Activated CD4-positive, alpha-beta T cell treated with anti-CD3 and anti-CD28 coated beads for 36 hours (primary cell): ENCODE measurements around the gene OR6F1. TPM values are rescaled to one million over a fixed set of nuclear protein-coding genes. Genes with fewer than 3 reads are reported as not detected.
"Not testable (repeated sequence)": the region's sequence is repeated elsewhere in the genome, so short reads cannot be mapped to it uniquely, and the experiment has no call there.

ENCODE experiments used
- ATAC-seq: fragments of 200-7000 bp; cut with Tn5 transposase; one replicate; pipeline ENCODE4 v1.10.0; 2021; ENCODE audit warnings: mild to moderate bottlenecking, moderate library complexity
- CTCF ChIA-PET: fragments of 350-600 bp; sonication (Branson Sonifier 250); formaldehyde crosslinking; loops from one replicate; lab custom pipeline; 2021; ENCODE audit warnings: antibody characterized with exemption; lab: Charles Lee
- POLR2A ChIA-PET: fragments of 350-600 bp; sonication (Branson Sonifier 250); formaldehyde crosslinking; loops from one replicate; lab custom pipeline; 2021; ENCODE audit warnings: antibody characterized with exemption, inconsistent platforms; lab: Charles Lee
- DNase-seq: peaks from one replicate; pipeline ENCODE4 v3.0.0-alpha.2; 2020
- H3K27ac Mint-ChIP-seq: one replicate; pipeline ENCODE4 v1.8.0; 2021; ENCODE audit warnings: mixed read lengths
- H3K27me3 Mint-ChIP-seq: one replicate; pipeline ENCODE4 v1.8.0; 2021; ENCODE audit warnings: mixed read lengths
- H3K36me3 Mint-ChIP-seq: one replicate; pipeline ENCODE4 v1.8.0; 2021; ENCODE audit warnings: low read depth, mixed read lengths
- H3K4me1 Mint-ChIP-seq: one replicate; pipeline ENCODE4 v1.8.0; 2021; ENCODE audit warnings: mixed read lengths
- H3K4me3 Mint-ChIP-seq: one replicate; pipeline ENCODE4 v1.8.0; 2021; ENCODE audit warnings: mild to moderate bottlenecking, moderate library complexity, mixed read lengths
- H3K9me3 Mint-ChIP-seq: one replicate; pipeline ENCODE4 v1.8.0; 2021; ENCODE audit warnings: low read depth, mixed read lengths
- intact Hi-C, 2 experiments: fragments of 100-400 bp; cut with DNase I in 1 of 2; cut with micrococcal nuclease in 1 of 2; formaldehyde crosslinking; loops; one replicate each; pipeline versions ENCODE4 v1.14.2 to v1.15.1; 2022 to 2024; cut with DNase I, micrococcal nuclease
- total RNA-seq, 2 experiments: library from RNA; stranded (reverse); gene quantifications; one replicate each; pipeline ENCODE4 v1.2.3, GENCODE V29; 2021

The OR6F1 gene
- total RNA-seq = not detected

DNA sequence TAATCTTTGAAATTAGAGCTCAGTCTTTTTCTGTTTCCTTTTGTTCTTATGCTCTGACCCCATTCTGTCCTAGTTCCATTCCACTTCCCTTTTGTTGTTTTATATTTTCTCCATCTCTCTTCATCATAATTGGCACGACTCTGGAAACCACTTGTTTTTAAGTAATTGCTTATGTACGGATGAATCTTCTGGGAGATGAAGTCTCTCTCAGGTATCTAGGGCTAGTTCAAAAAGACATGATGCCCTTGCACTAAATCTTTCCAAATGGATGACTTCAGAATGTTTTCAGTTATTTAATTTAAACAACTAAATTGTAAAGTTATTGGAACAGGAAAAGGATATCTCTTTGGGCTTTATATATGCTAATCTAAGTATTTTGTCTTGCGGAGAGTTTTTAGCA lies at the start of gene OR6F1:
Gene OR6F1, minus strand, starts transcription at position 101 of the 400 bp plus-strand sequence. CDS start 3,891 bp downstream, outside the sequence.
- ChIA-PET CTCF (no interaction called here), POLR2A (no interaction called here)
- intact Hi-C loops = no loop called here
- Mint-ChIP-seq H3K4me1 (no peaks in the 10 kb centered on the region), H3K27ac (no peak within 1 kb of the TSS), H3K9me3 (peaks cover 7% of the 10 kb centered on the region), H3K36me3 (no peaks in the 10 kb centered on the region), H3K4me3 (no peak within 1 kb of the TSS), H3K27me3 (peaks cover 3% of the 10 kb centered on the region)
- DNase-seq (no peak), ATAC-seq (no peak)

DNA sequence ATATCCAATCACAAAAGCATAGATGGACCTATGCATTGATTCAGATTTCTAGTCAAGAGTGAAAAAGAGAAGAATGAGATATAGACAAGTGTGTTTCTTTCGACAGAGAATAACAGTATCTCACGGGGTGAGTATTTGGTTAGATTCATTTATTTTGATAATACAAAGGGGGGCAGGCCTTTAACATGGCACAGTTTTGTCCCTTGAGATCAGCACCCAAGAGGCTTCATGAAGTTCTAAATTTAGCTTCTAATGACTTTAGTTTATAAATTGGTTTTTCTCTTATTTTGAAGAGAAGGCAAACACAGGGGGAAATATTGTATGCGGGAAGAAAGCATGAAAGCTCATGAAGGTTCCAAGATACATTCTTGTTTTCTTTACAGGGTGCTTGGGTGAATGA lies 44.0 kb upstream of the OR6F1 start, which contains the start of gene OR1C1:
Gene OR1C1, minus strand, starts transcription at position 101 of the 400 bp plus-strand sequence. CDS start 2,150 bp downstream, outside the sequence.
- no peak within 1 kb of the TSS for H3K27ac Mint-ChIP-seq
- H3K4me3 Mint-ChIP-seq = no peak within 1 kb of the TSS
- H3K36me3 Mint-ChIP-seq = no peaks in the 10 kb centered on the region
- H3K4me1 Mint-ChIP-seq = no peaks in the 10 kb centered on the region
- no peaks in the 10 kb centered on the region for H3K27me3 Mint-ChIP-seq
- POLR2A ChIA-PET = no interaction called here
- CTCF ChIA-PET = no interaction called here
- intact Hi-C loops = no loop called here
- peaks cover 2% of the 10 kb centered on the region for H3K9me3 Mint-ChIP-seq
- no peak for DNase-seq
- no peak for ATAC-seq

DNA sequence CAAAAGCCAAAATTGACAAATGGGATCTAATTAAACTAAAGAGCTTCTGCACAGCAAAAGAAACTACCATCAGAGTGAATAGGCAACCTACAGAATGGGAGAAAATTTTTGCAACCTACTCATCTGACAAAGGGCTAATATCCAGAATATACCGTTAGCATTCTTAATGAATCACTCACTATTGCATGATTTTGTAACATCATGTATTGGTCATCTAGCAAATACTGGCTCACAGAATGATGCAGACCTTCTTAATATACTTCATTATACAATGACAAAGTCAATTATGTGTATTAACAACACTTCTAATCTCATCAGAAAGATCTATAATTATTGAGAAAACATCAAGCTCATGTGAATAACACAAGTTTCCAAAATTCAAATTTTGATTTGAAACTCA lies 37.9 kb upstream of the OR6F1 start:
- H3K4me1 Mint-ChIP-seq, ATAC-seq, H3K27ac Mint-ChIP-seq, H3K4me3 Mint-ChIP-seq, H3K9me3 Mint-ChIP-seq, DNase-seq, POLR2A ChIA-PET, H3K36me3 Mint-ChIP-seq, CTCF ChIA-PET, H3K27me3 Mint-ChIP-seq, intact Hi-C loops: not testable (repeated sequence)

DNA sequence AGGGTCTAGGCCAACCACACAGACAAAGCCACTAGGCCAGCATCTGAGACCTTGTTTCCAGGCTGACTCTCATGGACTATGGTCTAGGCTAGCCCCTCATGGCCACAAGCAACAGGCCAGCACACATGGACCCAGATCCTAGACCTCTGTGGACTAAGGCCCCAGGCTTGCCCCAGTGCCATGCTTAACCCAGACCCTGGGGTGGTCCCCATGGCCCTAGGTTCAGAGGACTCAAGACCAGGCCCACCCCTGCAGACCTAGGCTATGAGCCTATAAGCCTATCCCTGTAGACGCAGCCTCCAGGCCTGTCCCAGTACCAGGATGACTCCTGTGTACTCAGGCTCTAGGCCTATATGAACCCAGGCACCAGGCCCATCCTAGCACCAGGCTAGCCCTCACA lies 33.4 kb upstream of the OR6F1 start:
- H3K4me3 Mint-ChIP-seq = no peak overlapping the region
- ChIA-PET CTCF (no interaction called here), POLR2A (no interaction called here)
- peaks cover 11% of the 10 kb centered on the region for H3K9me3 Mint-ChIP-seq
- no peak overlapping the region for H3K27ac Mint-ChIP-seq
- intact Hi-C loops = no loop called here
- ATAC-seq (no peak), DNase-seq (no peak)
- no peaks in the 10 kb centered on the region for H3K4me1 Mint-ChIP-seq
- no peaks in the 10 kb centered on the region for H3K27me3 Mint-ChIP-seq
- no peaks in the 10 kb centered on the region for H3K36me3 Mint-ChIP-seq

DNA sequence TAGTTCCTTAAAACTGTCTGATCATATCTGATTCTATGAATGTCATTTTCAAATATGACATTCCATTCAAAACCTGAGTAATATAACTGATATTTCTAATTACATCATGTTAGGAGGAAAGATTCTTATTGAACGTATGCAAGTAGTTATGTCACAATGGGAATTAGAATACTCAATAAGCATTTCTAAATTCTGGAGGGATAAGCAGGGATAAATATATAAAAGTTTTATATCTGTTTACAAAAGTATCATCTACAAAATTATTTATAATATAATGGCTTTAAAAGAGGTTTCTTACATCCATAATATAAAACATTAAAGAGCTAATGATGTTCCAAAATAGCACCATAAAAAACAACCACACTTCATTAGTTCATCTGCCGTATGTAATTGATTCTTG lies 31.6 kb upstream of the OR6F1 start, which contains the start of gene OR14A2:
Gene OR14A2, minus strand, starts transcription at position 101 of the 400 bp plus-strand sequence.
- no peak within 1 kb of the TSS for H3K27ac Mint-ChIP-seq
- DNase-seq = no peak
- H3K4me1 Mint-ChIP-seq = no peaks in the 10 kb centered on the region
- intact Hi-C loops = no loop called here
- ChIA-PET POLR2A (no interaction called here), CTCF (no interaction called here)
- H3K9me3 Mint-ChIP-seq = peaks cover 11% of the 10 kb centered on the region
- peaks cover 2% of the 10 kb centered on the region for H3K27me3 Mint-ChIP-seq
- no peaks in the 10 kb centered on the region for H3K36me3 Mint-ChIP-seq
- H3K4me3 Mint-ChIP-seq = no peak within 1 kb of the TSS
- ATAC-seq = no peak

DNA sequence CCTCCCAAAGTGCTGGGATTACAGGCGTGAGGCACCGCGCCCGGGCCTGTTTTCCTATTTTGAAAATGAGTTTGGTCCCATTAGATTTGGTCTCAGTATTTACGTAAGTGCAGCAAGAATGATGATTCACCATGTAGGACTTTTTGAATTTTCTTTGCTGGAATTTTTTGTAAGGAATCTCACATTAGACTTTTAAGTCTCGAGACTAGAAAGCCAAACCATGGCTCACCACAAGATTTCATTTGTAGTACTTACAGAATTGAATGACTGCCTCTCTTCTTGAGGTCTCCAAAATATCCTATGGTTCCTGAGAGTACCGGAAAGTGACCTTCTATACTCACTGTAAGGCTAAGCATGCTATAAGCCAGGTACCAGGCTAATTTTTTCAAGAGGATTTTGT lies 31.2 kb upstream of the OR6F1 start:
- peaks cover 2% of the 10 kb centered on the region for H3K27me3 Mint-ChIP-seq
- H3K9me3 Mint-ChIP-seq = peaks cover 11% of the 10 kb centered on the region
- CTCF ChIA-PET = no interaction called here
- H3K36me3 Mint-ChIP-seq = no peaks in the 10 kb centered on the region
- H3K4me3 Mint-ChIP-seq = no peak overlapping the region
- no peak overlapping the region for H3K27ac Mint-ChIP-seq
- intact Hi-C loops = no loop called here
- POLR2A ChIA-PET = no interaction called here
- DNase-seq (no peak), ATAC-seq (no peak)
- H3K4me1 Mint-ChIP-seq = no peaks in the 10 kb centered on the region

DNA sequence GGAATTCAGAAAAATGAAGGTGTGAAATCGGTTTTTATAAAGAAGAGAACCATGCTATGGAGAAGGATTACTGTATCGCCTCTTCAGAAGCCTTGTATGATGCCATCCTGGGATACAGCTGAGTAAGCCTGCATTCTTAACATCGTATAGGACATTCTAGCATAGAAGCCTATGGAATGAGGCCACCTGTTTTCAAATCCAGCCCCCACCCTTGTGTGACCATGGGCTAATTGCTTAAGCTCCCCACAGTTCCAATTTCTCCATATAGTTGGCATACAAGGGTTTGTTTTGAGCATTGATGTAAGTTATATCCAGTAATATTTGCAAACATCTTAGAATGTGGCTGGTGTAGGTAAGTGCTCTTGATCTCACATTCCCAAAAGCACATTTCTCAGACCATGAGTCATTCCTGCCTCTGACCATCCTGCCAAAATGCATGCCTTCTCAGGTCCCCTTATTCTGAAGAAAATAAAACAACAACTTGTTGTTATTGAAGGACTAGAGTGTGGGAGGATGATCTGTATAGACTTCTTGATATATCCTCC lies 30.0 kb upstream of the OR6F1 start:
- ChIA-PET CTCF (no interaction called here), POLR2A (no interaction called here)
- H3K4me1 Mint-ChIP-seq = no peaks in the 10 kb centered on the region
- DNase-seq = no peak
- intact Hi-C loops = no loop called here
- no peaks in the 10 kb centered on the region for H3K36me3 Mint-ChIP-seq
- ATAC-seq = no peak
- H3K27me3 Mint-ChIP-seq = peaks cover 2% of the 10 kb centered on the region
- H3K9me3 Mint-ChIP-seq = peaks cover 11% of the 10 kb centered on the region
- no peak overlapping the region for H3K4me3 Mint-ChIP-seq
- H3K27ac Mint-ChIP-seq = no peak overlapping the region

DNA sequence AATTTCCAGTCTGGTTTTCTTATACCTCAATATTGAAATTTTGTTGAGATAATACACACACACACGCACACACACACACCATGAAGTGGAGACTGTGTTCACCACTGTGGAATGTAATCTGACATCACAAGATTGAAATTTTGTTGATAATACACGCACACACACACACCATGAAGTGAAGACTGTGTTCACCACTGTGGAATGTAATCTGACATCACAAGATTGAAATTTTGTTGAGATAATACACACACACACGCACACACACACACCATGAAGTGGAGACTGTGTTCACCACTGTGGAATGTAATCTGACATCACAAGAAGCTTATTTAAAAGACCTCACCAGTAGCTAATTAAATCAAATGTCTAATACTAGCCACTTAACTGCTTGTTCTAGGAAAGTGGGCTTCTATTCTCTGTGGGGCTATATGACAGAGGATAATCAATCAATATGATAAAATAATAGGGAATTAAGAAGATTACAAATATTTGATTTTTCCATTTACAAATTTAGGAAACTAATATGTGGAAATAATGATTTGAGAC lies 25.8 kb upstream of the OR6F1 start:
- H3K27ac Mint-ChIP-seq, CTCF ChIA-PET, intact Hi-C loops, H3K36me3 Mint-ChIP-seq, H3K4me3 Mint-ChIP-seq, POLR2A ChIA-PET, ATAC-seq, H3K9me3 Mint-ChIP-seq, H3K4me1 Mint-ChIP-seq, DNase-seq, H3K27me3 Mint-ChIP-seq: not testable (repeated sequence)

DNA sequence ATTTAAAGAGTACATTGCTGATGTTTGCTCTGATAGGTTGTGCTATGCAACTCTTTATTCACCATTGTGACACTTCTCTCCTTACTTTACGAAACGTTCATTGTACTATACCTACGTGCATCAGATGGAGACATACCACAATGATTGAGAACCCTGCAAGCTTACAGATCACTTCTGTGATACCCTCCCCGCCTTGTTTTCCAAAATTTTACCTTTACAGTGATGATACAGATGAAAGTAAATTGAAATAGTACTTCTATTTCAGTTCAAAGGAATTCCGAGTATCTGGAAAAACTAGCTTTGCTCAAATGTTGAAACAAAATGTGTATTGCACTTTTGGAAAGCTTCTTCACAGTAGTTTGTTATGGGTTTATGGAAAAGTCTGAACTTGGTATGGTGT lies 25.3 kb upstream of the OR6F1 start:
- H3K36me3 Mint-ChIP-seq = no peaks in the 10 kb centered on the region
- CTCF ChIA-PET = no interaction called here
- H3K27me3 Mint-ChIP-seq = peaks cover 4% of the 10 kb centered on the region
- H3K4me3 Mint-ChIP-seq = no peak overlapping the region
- no peak for ATAC-seq
- intact Hi-C loops = no loop called here
- no peaks in the 10 kb centered on the region for H3K9me3 Mint-ChIP-seq
- no peak for DNase-seq
- POLR2A ChIA-PET = no interaction called here
- no peaks in the 10 kb centered on the region for H3K4me1 Mint-ChIP-seq
- no peak overlapping the region for H3K27ac Mint-ChIP-seq

DNA sequence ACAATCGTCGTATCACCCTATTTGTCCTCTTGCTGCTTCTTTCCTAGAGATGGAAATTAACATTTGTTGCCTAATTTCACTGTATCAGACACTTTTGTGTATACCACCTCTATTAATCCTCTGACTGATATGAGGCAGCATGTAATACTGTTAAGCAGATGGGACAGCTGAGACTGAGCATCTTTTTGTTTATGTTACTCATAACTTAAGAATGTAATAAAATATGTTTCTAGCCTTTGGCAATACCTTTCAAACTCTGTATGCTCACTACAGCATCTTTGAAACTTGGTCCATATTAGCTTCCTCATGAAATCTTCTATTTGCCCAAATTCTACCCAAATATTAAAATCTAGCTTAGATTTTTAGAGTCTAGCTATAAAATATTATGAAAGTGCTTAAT lies 24.3 kb upstream of the OR6F1 start:
- Mint-ChIP-seq H3K27me3 (peaks cover 4% of the 10 kb centered on the region), H3K9me3 (no peaks in the 10 kb centered on the region), H3K4me3 (no peak overlapping the region), H3K36me3 (no peaks in the 10 kb centered on the region), H3K4me1 (no peaks in the 10 kb centered on the region), H3K27ac (no peak overlapping the region)
- intact Hi-C loops = no loop called here
- ATAC-seq (no peak), DNase-seq (no peak)
- POLR2A ChIA-PET = no interaction called here
- CTCF ChIA-PET = no interaction called here

DNA sequence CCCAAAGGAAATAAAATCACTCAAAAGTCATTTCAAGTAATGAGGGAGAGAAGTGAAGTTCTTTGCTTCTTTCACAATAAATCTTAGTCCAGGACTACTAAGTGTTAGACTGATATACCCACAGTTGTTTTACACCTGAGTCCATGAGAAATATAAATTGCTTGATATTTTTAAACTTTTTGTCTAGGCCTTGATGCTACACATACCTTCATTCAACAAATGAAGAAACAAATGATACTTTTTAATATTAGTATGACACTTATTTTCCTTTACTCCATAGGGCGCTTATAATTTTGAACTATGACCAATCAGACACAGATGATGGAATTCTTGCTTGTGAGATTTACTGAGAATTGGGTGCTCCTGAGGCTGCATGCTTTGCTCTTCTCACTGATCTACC lies 21.9 kb upstream of the OR6F1 start, which contains the start of gene OR14K1:
Gene OR14K1, plus strand, starts transcription at position 301 of the 400 bp plus-strand sequence. Its CDS starts 0 bp downstream, at position 301.
- H3K9me3 Mint-ChIP-seq = no peaks in the 10 kb centered on the region
- no peaks in the 10 kb centered on the region for H3K4me1 Mint-ChIP-seq
- CTCF ChIA-PET = no interaction called here
- H3K4me3 Mint-ChIP-seq = no peak within 1 kb of the TSS
- DNase-seq (no peak), ATAC-seq (no peak)
- intact Hi-C loops = no loop called here
- peaks cover 4% of the 10 kb centered on the region for H3K27me3 Mint-ChIP-seq
- H3K36me3 Mint-ChIP-seq = no peaks in the 10 kb centered on the region
- POLR2A ChIA-PET = no interaction called here
- no peak within 1 kb of the TSS for H3K27ac Mint-ChIP-seq

DNA sequence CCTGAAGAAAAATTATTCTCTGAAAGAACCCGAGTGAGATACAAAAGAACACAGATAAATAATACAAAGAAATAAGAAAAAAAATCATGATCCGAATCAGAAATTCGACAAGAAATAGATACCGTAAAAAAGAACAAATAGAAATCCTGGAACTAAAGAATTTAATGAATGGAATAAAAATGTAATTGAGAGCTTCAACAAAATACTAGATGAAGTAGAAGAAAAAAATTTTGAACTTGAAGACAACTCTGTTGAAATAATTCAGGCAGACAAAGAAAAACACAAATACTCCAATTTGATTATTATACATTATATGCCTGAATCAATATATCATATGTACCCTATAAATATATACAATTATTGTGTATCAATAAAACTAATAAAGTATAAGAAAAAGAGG lies 4.8 kb upstream of the OR6F1 start:
- no peak for ATAC-seq
- ChIA-PET CTCF (no interaction called here), POLR2A (no interaction called here)
- H3K4me1 Mint-ChIP-seq = no peaks in the 10 kb centered on the region
- no peak overlapping the region for H3K27ac Mint-ChIP-seq
- H3K4me3 Mint-ChIP-seq = no peak overlapping the region
- no peaks in the 10 kb centered on the region for H3K36me3 Mint-ChIP-seq
- no peak for DNase-seq
- intact Hi-C loops = no loop called here
- H3K27me3 Mint-ChIP-seq = peaks cover 3% of the 10 kb centered on the region
- peaks cover 9% of the 10 kb centered on the region for H3K9me3 Mint-ChIP-seq
